Measurements from ENCODE around the gene EPHB1. TPM values are rescaled to one million over a fixed set of nuclear protein-coding genes. Genes with fewer than 3 reads are reported as not detected.

Gene EPHB1
- total RNA-seq, result 0.20 and 0.73 TPM in 2 replicates

GRCh38 chr3:134794950-134795745, at the start of gene EPHB1:
EPHB1 (plus strand) TSS chr3:134795260.

Small RNA genes within 50 kb of the gene (small RNA-seq; reads per million reads assigned to genes)
- gene RNA5SP141 (0.33 reads per million, percentile 12 among the genes with 10 or more reads in this experiment), gene RNU6-1174P (not detected)

Other genes with a start within 250 kb of the EPHB1 start
- 0.73 and 1.2 TPM in 2 replicates for gene KY, start 144.2 kb upstream of the EPHB1 start, total RNA-seq

Data from subcutaneous preadipocyte (primary cell).